Ovary (tissue), 3 donors: Measurements from ENCODE around the gene FTO.

Source experiments
- POLR2A ChIP-seq: fragments of 450-650 bp; IDR thresholded peaks from one replicate; pipeline ENCODE4 v1.6.1; 2017; ENCODE audit warnings: antibody characterized with exemption, mild to moderate bottlenecking, moderate library complexity
- TF ChIP-seq, protein P1 (sequence below), 3 donors: fragments of 450-650 bp in 2 of 3; fragments of 200-600 bp in 1 of 3; IDR thresholded peaks; one replicate each; pipeline versions ENCODE4 v1.5.1 to v1.8.0; 2016 to 2022; ENCODE audit warnings: antibody characterized with exemption in 3 of 3, mild to moderate bottlenecking in 1 of 3
- donor health status: DM: no; HTN: no; CAD: no.

DNA sequence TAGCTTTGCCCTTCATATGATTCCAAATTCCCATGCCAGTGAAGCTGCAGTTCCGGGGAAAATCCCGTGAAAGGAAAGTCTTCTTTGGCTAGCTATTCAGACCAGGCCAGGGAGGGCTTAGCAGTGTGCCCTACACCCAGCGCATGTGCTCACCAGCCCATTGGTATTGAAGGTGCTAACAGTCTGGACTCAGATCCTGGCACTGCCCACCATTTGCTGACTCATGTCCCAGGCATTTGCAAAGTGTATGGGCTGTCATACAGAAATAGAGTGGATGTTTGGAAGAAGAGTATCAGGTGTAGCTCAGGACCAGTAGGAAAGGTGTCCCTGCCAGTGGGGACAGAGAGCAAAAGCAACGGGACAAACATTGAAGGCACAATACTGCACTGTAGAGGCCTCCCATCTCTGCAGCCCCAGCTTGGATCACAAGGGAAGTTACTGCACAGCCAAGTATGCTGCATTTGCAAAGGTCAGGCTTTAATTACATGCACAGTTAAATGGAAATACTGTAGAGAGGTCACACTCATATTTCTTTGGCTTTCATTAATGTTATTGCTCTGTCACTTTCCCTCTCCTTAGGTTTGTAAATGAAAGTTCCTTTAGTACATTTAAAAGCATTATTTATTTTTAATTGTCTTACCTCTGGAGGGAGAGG is 362.6 kb downstream of the FTO start:
- TF ChIP-seq, protein P1, sequence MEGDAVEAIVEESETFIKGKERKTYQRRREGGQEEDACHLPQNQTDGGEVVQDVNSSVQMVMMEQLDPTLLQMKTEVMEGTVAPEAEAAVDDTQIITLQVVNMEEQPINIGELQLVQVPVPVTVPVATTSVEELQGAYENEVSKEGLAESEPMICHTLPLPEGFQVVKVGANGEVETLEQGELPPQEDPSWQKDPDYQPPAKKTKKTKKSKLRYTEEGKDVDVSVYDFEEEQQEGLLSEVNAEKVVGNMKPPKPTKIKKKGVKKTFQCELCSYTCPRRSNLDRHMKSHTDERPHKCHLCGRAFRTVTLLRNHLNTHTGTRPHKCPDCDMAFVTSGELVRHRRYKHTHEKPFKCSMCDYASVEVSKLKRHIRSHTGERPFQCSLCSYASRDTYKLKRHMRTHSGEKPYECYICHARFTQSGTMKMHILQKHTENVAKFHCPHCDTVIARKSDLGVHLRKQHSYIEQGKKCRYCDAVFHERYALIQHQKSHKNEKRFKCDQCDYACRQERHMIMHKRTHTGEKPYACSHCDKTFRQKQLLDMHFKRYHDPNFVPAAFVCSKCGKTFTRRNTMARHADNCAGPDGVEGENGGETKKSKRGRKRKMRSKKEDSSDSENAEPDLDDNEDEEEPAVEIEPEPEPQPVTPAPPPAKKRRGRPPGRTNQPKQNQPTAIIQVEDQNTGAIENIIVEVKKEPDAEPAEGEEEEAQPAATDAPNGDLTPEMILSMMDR (IDR thresholded peaks at IDR 0.05): no peak
- no peak for TF ChIP-seq POLR2A
